ENCODE data around the gene MRM2. TPM values are rescaled to one million over a fixed set of nuclear protein-coding genes. Genes with fewer than 3 reads are reported as not detected.

MRM2 gene
- total RNA-seq, 2 experiments from 2014 or later, result 28.7 to 32.1 TPM

- Mint-ChIP-seq H3K4me1 (no peaks in the 10 kb centered on the region), H3K27me3 (no peaks in the 10 kb centered on the region), H3K36me3 (ENCODE audit: low read depth) (peaks cover 34% of the 10 kb centered on the region), H3K9me3 (ENCODE audit: low read depth) (peaks cover 5% of the 10 kb centered on the region), H3K27ac (no peak overlapping the region), H3K4me3 (no peak overlapping the region)
- intact Hi-C loops (cut with DNase I, micrococcal nuclease), result no loop called here
- ChIA-PET POLR2A (no interaction called here), CTCF (interaction anchor here (1.4 kb wide), 1 partner anchor 11 kb away, joined by 3 read pairs; no protein-coding TSS in a partner anchor)
- ATAC-seq, result no peak
- DNase-seq, result no peak
Measured at GRCh38 chr7:2190531-2190930, 51.5 kb downstream of the MRM2 start.

- Mint-ChIP-seq H3K4me3 (no peak overlapping the region), H3K4me1 (no peaks in the 10 kb centered on the region), H3K27ac (no peak overlapping the region), H3K36me3 (ENCODE audit: low read depth) (peaks cover 36% of the 10 kb centered on the region), H3K27me3 (no peaks in the 10 kb centered on the region), H3K9me3 (ENCODE audit: low read depth) (peaks cover 5% of the 10 kb centered on the region)
- ChIA-PET POLR2A (no interaction called here), CTCF (no interaction called here)
- intact Hi-C loops (cut with DNase I, micrococcal nuclease), result no loop called here
- DNase-seq (no peak), ATAC-seq (no peak)
Measured at GRCh38 chr7:2186166-2186565, 55.8 kb downstream of the MRM2 start.

GRCh38 chr7:2185715-2186114 is 56.3 kb downstream of the MRM2 start:
- CTCF ChIA-PET, result no interaction called here
- Mint-ChIP-seq H3K36me3 (ENCODE audit: low read depth) (peaks cover 37% of the 10 kb centered on the region), H3K4me1 (no peaks in the 10 kb centered on the region), H3K9me3 (ENCODE audit: low read depth) (peaks cover 5% of the 10 kb centered on the region), H3K27ac (no peak overlapping the region), H3K27me3 (no peaks in the 10 kb centered on the region), H3K4me3 (no peak overlapping the region)
- intact Hi-C loops (cut with DNase I, micrococcal nuclease), result no loop called here
- DNase-seq (no peak), ATAC-seq (no peak)
- POLR2A ChIA-PET, result no interaction called here

Small RNA genes lying within 50 kb of the gene (microRNA-seq; reads per million reads assigned to microRNA genes)
- gene MIR6836 (ENCODE audit: borderline replicate concordance), result not detected

Other genes starting within 250 kb of the MRM2 start
- gene MAD1L1, start 9.3 kb downstream of the MRM2 start, total RNA-seq, result 10 to 100 TPM; 50.2 to 61.7 TPM
- 100 to 1,000 TPM in 1 of 2 experiments, 10 to 100 TPM in 1; 52.5 to 100 TPM for gene NUDT1, start within 50 bp of the MRM2 start, total RNA-seq
- 10 to 100 TPM; 37.1 to 42.4 TPM for gene SNX8, start 72.2 kb upstream of the MRM2 start, total RNA-seq
- 100 to 1,000 TPM; 185 to 227 TPM for gene EIF3B, start 112.6 kb upstream of the MRM2 start, total RNA-seq
- gene CHST12, start 161.4 kb upstream of the MRM2 start, total RNA-seq, result 1 to 10 TPM; 1.8 to 1.9 TPM
- gene GRIFIN, start 234.2 kb upstream of the MRM2 start, total RNA-seq, result not detected